Measurements from ENCODE around the gene SCFD1.
"Not testable (repeated sequence)": the region's sequence is repeated elsewhere in the genome, so short reads cannot be mapped to it uniquely, and the experiment has no call there.

The SCFD1 gene

DNA sequence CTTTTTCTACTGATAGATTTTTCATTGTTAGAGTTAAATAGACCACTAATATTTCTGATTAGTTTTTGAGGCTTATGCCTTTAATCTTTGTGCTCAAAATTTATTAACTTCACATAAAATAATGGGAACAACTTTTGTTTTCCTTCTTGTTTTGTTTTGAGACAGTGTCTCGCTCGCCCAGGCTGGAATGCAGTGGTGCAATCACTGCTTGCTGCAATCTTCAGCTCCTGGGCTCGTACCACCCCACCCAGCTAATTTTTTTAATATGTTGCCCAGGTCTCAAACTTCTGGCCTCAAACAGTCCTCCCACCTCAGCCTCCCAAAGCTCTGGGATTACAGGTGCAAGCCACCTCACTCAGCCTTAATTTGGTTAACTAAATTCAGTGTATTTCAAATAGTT lies 16.8 kb downstream of the SCFD1 start:
- Histone ChIP-seq H3K27me3 (replicated peaks; ENCODE audit: insufficient read depth, low read length) (no peaks in the 10 kb centered on the region), H2AFZ (ENCODE audit: low read length) (no peak overlapping the region), H3F3A (ENCODE audit: insufficient read depth, low read length) (no peaks in the 10 kb centered on the region), H3K4me2 (ENCODE audit: low read depth, low read length) (no peak overlapping the region), H3K79me2 (ENCODE audit: low read length) (no peaks in the 10 kb centered on the region), H3K27ac (ENCODE audit: low read length) (no peak overlapping the region), H3K4me1 (ENCODE audit: low read length) (no peaks in the 10 kb centered on the region), H3K9me3 (replicated peaks; ENCODE audit: insufficient read depth, low read length) (no peaks in the 10 kb centered on the region), H3K4me3 (ENCODE audit: low read length) (no peak overlapping the region), H3K36me3 (replicated peaks; ENCODE audit: insufficient read depth, low read length) (no peaks in the 10 kb centered on the region; the same call in 1 of the 2 replicates), H4K20me1 (ENCODE audit: insufficient read depth, low read length) (no peaks in the 10 kb centered on the region), H3K9ac (ENCODE audit: low read length) (no peak overlapping the region), H3K9me2 (replicated peaks; ENCODE audit: insufficient read depth, low read length) (no peaks in the 10 kb centered on the region)
- no peak for DNase-seq
- TF ChIP-seq EZH2phosphoT487 (IDR thresholded peaks at IDR 0.05; ENCODE audit: low read length) (no peak), EZH2 (optimal IDR thresholded peaks at IDR 0.05; ENCODE audit: low read depth, low read length) (no peak)
- TF ChIP-seq, protein P1, sequence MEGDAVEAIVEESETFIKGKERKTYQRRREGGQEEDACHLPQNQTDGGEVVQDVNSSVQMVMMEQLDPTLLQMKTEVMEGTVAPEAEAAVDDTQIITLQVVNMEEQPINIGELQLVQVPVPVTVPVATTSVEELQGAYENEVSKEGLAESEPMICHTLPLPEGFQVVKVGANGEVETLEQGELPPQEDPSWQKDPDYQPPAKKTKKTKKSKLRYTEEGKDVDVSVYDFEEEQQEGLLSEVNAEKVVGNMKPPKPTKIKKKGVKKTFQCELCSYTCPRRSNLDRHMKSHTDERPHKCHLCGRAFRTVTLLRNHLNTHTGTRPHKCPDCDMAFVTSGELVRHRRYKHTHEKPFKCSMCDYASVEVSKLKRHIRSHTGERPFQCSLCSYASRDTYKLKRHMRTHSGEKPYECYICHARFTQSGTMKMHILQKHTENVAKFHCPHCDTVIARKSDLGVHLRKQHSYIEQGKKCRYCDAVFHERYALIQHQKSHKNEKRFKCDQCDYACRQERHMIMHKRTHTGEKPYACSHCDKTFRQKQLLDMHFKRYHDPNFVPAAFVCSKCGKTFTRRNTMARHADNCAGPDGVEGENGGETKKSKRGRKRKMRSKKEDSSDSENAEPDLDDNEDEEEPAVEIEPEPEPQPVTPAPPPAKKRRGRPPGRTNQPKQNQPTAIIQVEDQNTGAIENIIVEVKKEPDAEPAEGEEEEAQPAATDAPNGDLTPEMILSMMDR (IDR thresholded peaks at IDR 0.05; ENCODE audit: low read length) = no peak

DNA sequence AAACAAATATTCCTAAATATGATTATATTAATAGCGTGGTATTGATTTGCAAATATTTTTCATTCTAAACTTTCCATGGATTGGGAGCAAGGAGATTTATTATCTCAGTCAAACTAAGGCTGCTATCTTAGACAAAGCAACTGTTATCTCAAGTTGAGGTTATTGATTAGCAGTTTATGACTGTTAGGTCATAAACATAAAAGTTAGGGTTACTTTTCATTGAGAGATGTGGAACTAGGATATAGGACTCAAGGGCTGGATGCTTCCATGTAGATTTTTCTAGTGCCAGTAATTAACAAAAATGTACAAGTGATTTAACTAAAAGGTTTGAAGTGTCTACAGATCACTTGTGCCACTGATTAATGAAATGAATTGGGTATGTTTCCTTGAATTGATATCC lies 19.1 kb downstream of the SCFD1 start:
- H4K20me1 ChIP-seq (ENCODE audit: insufficient read depth, low read length) = no peaks in the 10 kb centered on the region
- no peaks in the 10 kb centered on the region for H3K79me2 ChIP-seq (ENCODE audit: low read length)
- H2AFZ ChIP-seq (ENCODE audit: low read length) = no peak overlapping the region
- H3K4me1 ChIP-seq (ENCODE audit: low read length) = no peaks in the 10 kb centered on the region
- no peaks in the 10 kb centered on the region for H3F3A ChIP-seq (ENCODE audit: insufficient read depth, low read length)
- H3K4me2 ChIP-seq (ENCODE audit: low read depth, low read length) = no peak overlapping the region
- no peaks in the 10 kb centered on the region for H3K9me3 ChIP-seq (replicated peaks; ENCODE audit: insufficient read depth, low read length)
- no peaks in the 10 kb centered on the region; the same call in 1 of the 2 replicates for H3K36me3 ChIP-seq (replicated peaks; ENCODE audit: insufficient read depth, low read length)
- no peaks in the 10 kb centered on the region for H3K9me2 ChIP-seq (replicated peaks; ENCODE audit: insufficient read depth, low read length)
- no peak overlapping the region for H3K27ac ChIP-seq (ENCODE audit: low read length)
- TF ChIP-seq EZH2phosphoT487 (IDR thresholded peaks at IDR 0.05; ENCODE audit: low read length) (no peak), EZH2 (optimal IDR thresholded peaks at IDR 0.05; ENCODE audit: low read depth, low read length) (no peak)
- TF ChIP-seq, protein P1 (IDR thresholded peaks at IDR 0.05; ENCODE audit: low read length) = no peak
- no peak overlapping the region for H3K4me3 ChIP-seq (ENCODE audit: low read length)
- DNase-seq = no peak
- no peaks in the 10 kb centered on the region for H3K27me3 ChIP-seq (replicated peaks; ENCODE audit: insufficient read depth, low read length)
- H3K9ac ChIP-seq (ENCODE audit: low read length) = no peak overlapping the region

DNA sequence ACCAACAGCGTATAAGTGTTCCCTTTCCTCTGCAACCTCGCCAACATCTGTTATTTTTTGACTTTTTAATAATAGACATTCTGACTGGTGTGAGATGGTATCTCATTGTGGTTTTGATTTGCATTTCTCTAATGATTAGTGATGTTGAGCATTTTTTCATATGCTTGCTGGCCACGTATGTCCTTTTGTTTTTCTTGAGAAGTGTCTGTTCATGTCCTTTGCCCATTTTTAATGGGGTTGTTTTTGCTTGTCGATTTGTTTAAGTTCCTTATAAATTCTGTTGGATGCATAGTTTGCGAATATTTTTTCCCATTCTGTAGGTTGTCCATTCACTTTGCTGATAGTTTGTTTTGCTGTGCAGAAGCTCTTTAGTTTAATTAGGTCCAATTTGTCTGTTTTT lies 22.3 kb downstream of the SCFD1 start:
- not testable (repeated sequence) for H3K9me2 ChIP-seq (replicated peaks; ENCODE audit: insufficient read depth, low read length); H3K79me2 ChIP-seq (ENCODE audit: low read length); H2AFZ ChIP-seq (ENCODE audit: low read length); H3K9me3 ChIP-seq (replicated peaks; ENCODE audit: insufficient read depth, low read length); H3K36me3 ChIP-seq (replicated peaks; ENCODE audit: insufficient read depth, low read length); H3K4me1 ChIP-seq (ENCODE audit: low read length); H3K27ac ChIP-seq (ENCODE audit: low read length); H3K27me3 ChIP-seq (replicated peaks; ENCODE audit: insufficient read depth, low read length); H4K20me1 ChIP-seq (ENCODE audit: insufficient read depth, low read length); H3K4me2 ChIP-seq (ENCODE audit: low read depth, low read length); H3K9ac ChIP-seq (ENCODE audit: low read length); DNase-seq; H3K4me3 ChIP-seq (ENCODE audit: low read length)
- peaks cover 12% of the 10 kb centered on the region for H3F3A ChIP-seq (ENCODE audit: insufficient read depth, low read length)

DNA sequence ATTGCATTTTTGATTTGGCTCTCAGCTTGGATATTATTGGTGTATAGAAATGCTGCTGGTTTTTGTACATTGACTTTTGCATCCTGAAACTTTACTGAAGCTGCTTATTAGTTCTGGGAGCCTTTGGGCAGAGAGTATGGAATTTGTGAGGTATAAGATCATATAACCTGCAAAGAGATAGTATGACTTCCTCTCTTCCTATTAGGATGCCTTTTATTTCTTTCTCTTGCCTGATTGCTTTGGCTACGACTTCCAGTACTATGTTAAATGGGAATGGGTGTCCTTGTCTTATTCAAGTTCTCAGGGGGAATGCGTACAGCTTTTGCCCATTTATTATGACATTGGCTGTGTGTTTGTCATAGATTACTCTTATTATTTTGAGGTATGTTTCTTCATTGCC lies 23.5 kb downstream of the SCFD1 start:
- H3K79me2 ChIP-seq (ENCODE audit: low read length) = peaks cover 4% of the 10 kb centered on the region; the same call in 1 of the 2 replicates
- no peak overlapping the region for H3K27ac ChIP-seq (ENCODE audit: low read length)
- H2AFZ ChIP-seq (ENCODE audit: low read length) = no peak overlapping the region
- no peaks in the 10 kb centered on the region for H3K36me3 ChIP-seq (replicated peaks; ENCODE audit: insufficient read depth, low read length)
- TF ChIP-seq EZH2phosphoT487 (IDR thresholded peaks at IDR 0.05; ENCODE audit: low read length) (no peak), EZH2 (optimal IDR thresholded peaks at IDR 0.05; ENCODE audit: low read depth, low read length) (no peak)
- no peaks in the 10 kb centered on the region for H3K9me2 ChIP-seq (replicated peaks; ENCODE audit: insufficient read depth, low read length)
- H3K4me1 ChIP-seq (ENCODE audit: low read length) = 0 out of 2 replicates have a peak, but pooled peaks cover 3% of the 10 kb centered on the region
- no peaks in the 10 kb centered on the region for H4K20me1 ChIP-seq (ENCODE audit: insufficient read depth, low read length)
- H3K9me3 ChIP-seq (replicated peaks; ENCODE audit: insufficient read depth, low read length) = no peaks in the 10 kb centered on the region
- peaks cover 12% of the 10 kb centered on the region for H3F3A ChIP-seq (ENCODE audit: insufficient read depth, low read length)
- H3K4me3 ChIP-seq (ENCODE audit: low read length) = no peak overlapping the region
- H3K27me3 ChIP-seq (replicated peaks; ENCODE audit: insufficient read depth, low read length) = no peaks in the 10 kb centered on the region
- no peak overlapping the region for H3K4me2 ChIP-seq (ENCODE audit: low read depth, low read length)
- no peak overlapping the region for H3K9ac ChIP-seq (ENCODE audit: low read length)
- no peak for DNase-seq
